Measurements from ENCODE around the gene GMNN.

GRCh38 chr6:24749297-24749696, 25.4 kb upstream of the GMNN start:
- TF ChIP-seq, protein P1, sequence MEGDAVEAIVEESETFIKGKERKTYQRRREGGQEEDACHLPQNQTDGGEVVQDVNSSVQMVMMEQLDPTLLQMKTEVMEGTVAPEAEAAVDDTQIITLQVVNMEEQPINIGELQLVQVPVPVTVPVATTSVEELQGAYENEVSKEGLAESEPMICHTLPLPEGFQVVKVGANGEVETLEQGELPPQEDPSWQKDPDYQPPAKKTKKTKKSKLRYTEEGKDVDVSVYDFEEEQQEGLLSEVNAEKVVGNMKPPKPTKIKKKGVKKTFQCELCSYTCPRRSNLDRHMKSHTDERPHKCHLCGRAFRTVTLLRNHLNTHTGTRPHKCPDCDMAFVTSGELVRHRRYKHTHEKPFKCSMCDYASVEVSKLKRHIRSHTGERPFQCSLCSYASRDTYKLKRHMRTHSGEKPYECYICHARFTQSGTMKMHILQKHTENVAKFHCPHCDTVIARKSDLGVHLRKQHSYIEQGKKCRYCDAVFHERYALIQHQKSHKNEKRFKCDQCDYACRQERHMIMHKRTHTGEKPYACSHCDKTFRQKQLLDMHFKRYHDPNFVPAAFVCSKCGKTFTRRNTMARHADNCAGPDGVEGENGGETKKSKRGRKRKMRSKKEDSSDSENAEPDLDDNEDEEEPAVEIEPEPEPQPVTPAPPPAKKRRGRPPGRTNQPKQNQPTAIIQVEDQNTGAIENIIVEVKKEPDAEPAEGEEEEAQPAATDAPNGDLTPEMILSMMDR (IDR thresholded peaks at IDR 0.05) = no peak
- TF ChIP-seq POLR2A (IDR thresholded peaks at IDR 0.05) = no peak

Data from body of pancreas (tissue), 4 donors.